ENCODE results near the gene DIP2B.
A peak's percentile ranks its signal among the peaks of the same experiment; 100 is the strongest.

The DIP2B gene

GRCh38 chr12:50569321-50569720 lies 64.5 kb downstream of the DIP2B start:
- H3K9ac ChIP-seq (ENCODE audit: low read depth, low read length): no peak overlapping the region
- no peak overlapping the region for H3K4me3 ChIP-seq (ENCODE audit: low read length)
- H3K4me1 ChIP-seq (ENCODE audit: control insufficient read depth, insufficient read depth, low read length): peaks cover 37% of the 10 kb centered on the region
- H3K27me3 ChIP-seq (ENCODE audit: control insufficient read depth, insufficient read depth, low read length): no peaks in the 10 kb centered on the region
- no peaks in the 10 kb centered on the region for H3K9me3 ChIP-seq (replicated peaks; ENCODE audit: low read length)
- H3K4me2 ChIP-seq (ENCODE audit: low read length): no peak overlapping the region
- H3K36me3 ChIP-seq (ENCODE audit: insufficient read depth, low read length): no peaks in the 10 kb centered on the region

GRCh38 chr12:50569876-50570275 lies 65.1 kb downstream of the DIP2B start:
- Histone ChIP-seq H3K4me3 (ENCODE audit: low read length) (no peak overlapping the region), H3K4me2 (ENCODE audit: low read length) (no peak overlapping the region), H3K4me1 (ENCODE audit: control insufficient read depth, insufficient read depth, low read length) (peaks cover 37% of the 10 kb centered on the region), H3K9ac (ENCODE audit: low read depth, low read length) (no peak overlapping the region), H3K27me3 (ENCODE audit: control insufficient read depth, insufficient read depth, low read length) (no peaks in the 10 kb centered on the region), H3K9me3 (replicated peaks; ENCODE audit: low read length) (no peaks in the 10 kb centered on the region), H3K36me3 (ENCODE audit: insufficient read depth, low read length) (no peaks in the 10 kb centered on the region)

GRCh38 chr12:50571786-50572185 lies 67.0 kb downstream of the DIP2B start:
- Histone ChIP-seq H3K36me3 (ENCODE audit: insufficient read depth, low read length) (no peaks in the 10 kb centered on the region), H3K27me3 (ENCODE audit: control insufficient read depth, insufficient read depth, low read length) (no peaks in the 10 kb centered on the region), H3K4me3 (ENCODE audit: low read length) (no peak overlapping the region), H3K9me3 (replicated peaks; ENCODE audit: low read length) (no peaks in the 10 kb centered on the region), H3K9ac (ENCODE audit: low read depth, low read length) (peak overlapping the region; percentile 2), H3K4me1 (ENCODE audit: control insufficient read depth, insufficient read depth, low read length) (peaks cover 37% of the 10 kb centered on the region), H3K4me2 (ENCODE audit: low read length) (no peak overlapping the region)

GRCh38 chr12:50572287-50572686 lies 67.5 kb downstream of the DIP2B start:
- H3K9me3 ChIP-seq (replicated peaks; ENCODE audit: low read length): no peaks in the 10 kb centered on the region
- peak overlapping the region; percentile 20 for H3K9ac ChIP-seq (ENCODE audit: low read depth, low read length)
- H3K4me3 ChIP-seq (ENCODE audit: low read length): no peak overlapping the region
- H3K4me2 ChIP-seq (ENCODE audit: low read length): peak overlapping the region; percentile 22
- no peaks in the 10 kb centered on the region for H3K36me3 ChIP-seq (ENCODE audit: insufficient read depth, low read length)
- H3K4me1 ChIP-seq (ENCODE audit: control insufficient read depth, insufficient read depth, low read length): peaks cover 37% of the 10 kb centered on the region
- H3K27me3 ChIP-seq (ENCODE audit: control insufficient read depth, insufficient read depth, low read length): no peaks in the 10 kb centered on the region

- Histone ChIP-seq H3K27me3 (ENCODE audit: control insufficient read depth, insufficient read depth, low read length) (no peaks in the 10 kb centered on the region), H3K4me3 (ENCODE audit: low read length) (no peak overlapping the region), H3K9me3 (replicated peaks; ENCODE audit: low read length) (no peaks in the 10 kb centered on the region), H3K36me3 (ENCODE audit: insufficient read depth, low read length) (no peaks in the 10 kb centered on the region), H3K4me1 (ENCODE audit: control insufficient read depth, insufficient read depth, low read length) (peaks cover 33% of the 10 kb centered on the region), H3K9ac (ENCODE audit: low read depth, low read length) (peak overlapping the region; percentile 20), H3K4me2 (ENCODE audit: low read length) (peak overlapping the region; percentile 22)
These were observed 68.0 kb downstream of the DIP2B start for GRCh38 chr12:50572760-50573159.

- Histone ChIP-seq H3K4me3 (ENCODE audit: low read length) (no peak overlapping the region), H3K4me2 (ENCODE audit: low read length) (no peak overlapping the region), H3K27me3 (ENCODE audit: control insufficient read depth, insufficient read depth, low read length) (no peaks in the 10 kb centered on the region), H3K9ac (ENCODE audit: low read depth, low read length) (no peak overlapping the region), H3K9me3 (replicated peaks; ENCODE audit: low read length) (no peaks in the 10 kb centered on the region), H3K36me3 (ENCODE audit: insufficient read depth, low read length) (no peaks in the 10 kb centered on the region), H3K4me1 (ENCODE audit: control insufficient read depth, insufficient read depth, low read length) (peaks cover 28% of the 10 kb centered on the region)
These were observed 68.5 kb downstream of the DIP2B start for GRCh38 chr12:50573271-50573670.

- no peak overlapping the region for H3K4me3 ChIP-seq (ENCODE audit: low read length)
- H3K4me1 ChIP-seq (ENCODE audit: control insufficient read depth, insufficient read depth, low read length): peaks cover 17% of the 10 kb centered on the region
- no peaks in the 10 kb centered on the region for H3K9me3 ChIP-seq (replicated peaks; ENCODE audit: low read length)
- H3K4me2 ChIP-seq (ENCODE audit: low read length): no peak overlapping the region
- no peaks in the 10 kb centered on the region for H3K36me3 ChIP-seq (ENCODE audit: insufficient read depth, low read length)
- no peaks in the 10 kb centered on the region for H3K27me3 ChIP-seq (ENCODE audit: control insufficient read depth, insufficient read depth, low read length)
- H3K9ac ChIP-seq (ENCODE audit: low read depth, low read length): no peak overlapping the region
These were observed 70.0 kb downstream of the DIP2B start for GRCh38 chr12:50574601-50575348.

GRCh38 chr12:50579757-50580267 lies 75.0 kb downstream of the DIP2B start:
- no peak overlapping the region for H3K9ac ChIP-seq (ENCODE audit: low read depth, low read length)

GRCh38 chr12:50580436-50580835 lies 75.7 kb downstream of the DIP2B start:
- H3K9ac ChIP-seq (ENCODE audit: low read depth, low read length): no peak overlapping the region
- H3K9me3 ChIP-seq (replicated peaks; ENCODE audit: low read length): no peaks in the 10 kb centered on the region
- no peak overlapping the region for H3K4me2 ChIP-seq (ENCODE audit: low read length)
- H3K36me3 ChIP-seq (ENCODE audit: insufficient read depth, low read length): no peaks in the 10 kb centered on the region
- peaks cover 15% of the 10 kb centered on the region for H3K4me1 ChIP-seq (ENCODE audit: control insufficient read depth, insufficient read depth, low read length)
- H3K27me3 ChIP-seq (ENCODE audit: control insufficient read depth, insufficient read depth, low read length): no peaks in the 10 kb centered on the region
- no peak overlapping the region for H3K4me3 ChIP-seq (ENCODE audit: low read length)

More at GRCh38 chr12:50579757-50580267, 75.0 kb downstream of the DIP2B start:
- Histone ChIP-seq H3K27me3 (ENCODE audit: control insufficient read depth, insufficient read depth, low read length) (no peaks in the 10 kb centered on the region), H3K4me1 (ENCODE audit: control insufficient read depth, insufficient read depth, low read length) (peaks cover 15% of the 10 kb centered on the region), H3K4me3 (ENCODE audit: low read length) (no peak overlapping the region), H3K4me2 (ENCODE audit: low read length) (no peak overlapping the region), H3K9me3 (replicated peaks; ENCODE audit: low read length) (no peaks in the 10 kb centered on the region), H3K36me3 (ENCODE audit: insufficient read depth, low read length) (no peaks in the 10 kb centered on the region)

- H3K9me3 ChIP-seq (replicated peaks; ENCODE audit: low read length): no peaks in the 10 kb centered on the region
- no peaks in the 10 kb centered on the region for H3K36me3 ChIP-seq (ENCODE audit: insufficient read depth, low read length)
- H3K27me3 ChIP-seq (ENCODE audit: control insufficient read depth, insufficient read depth, low read length): no peaks in the 10 kb centered on the region
- H3K9ac ChIP-seq (ENCODE audit: low read depth, low read length): no peak overlapping the region
- H3K4me3 ChIP-seq (ENCODE audit: low read length): no peak overlapping the region
- no peak overlapping the region for H3K4me2 ChIP-seq (ENCODE audit: low read length)
- H3K4me1 ChIP-seq (ENCODE audit: control insufficient read depth, insufficient read depth, low read length): peaks cover 15% of the 10 kb centered on the region
These were observed 76.7 kb downstream of the DIP2B start for GRCh38 chr12:50581226-50582184.

GRCh38 chr12:50584135-50584534 lies 79.3 kb downstream of the DIP2B start:
- peaks cover 16% of the 10 kb centered on the region for H3K4me1 ChIP-seq (ENCODE audit: control insufficient read depth, insufficient read depth, low read length)
- no peaks in the 10 kb centered on the region for H3K36me3 ChIP-seq (ENCODE audit: insufficient read depth, low read length)
- no peak overlapping the region for H3K9ac ChIP-seq (ENCODE audit: low read depth, low read length)
- H3K4me2 ChIP-seq (ENCODE audit: low read length): no peak overlapping the region
- no peaks in the 10 kb centered on the region for H3K27me3 ChIP-seq (ENCODE audit: control insufficient read depth, insufficient read depth, low read length)
- H3K9me3 ChIP-seq (replicated peaks; ENCODE audit: low read length): no peaks in the 10 kb centered on the region
- no peak overlapping the region for H3K4me3 ChIP-seq (ENCODE audit: low read length)

Measured in skeletal muscle satellite cell (primary cell).